ENCODE data around the gene LRRC55.

GRCh38 chr11:57178334-57178733, 3.4 kb upstream of the LRRC55 start:
- TF ChIP-seq CTCF (IDR thresholded peaks at IDR 0.05) (no peak), REST (IDR thresholded peaks at IDR 0.05; ENCODE audit: insufficient read depth in 1 of 2, low read depth in 2 of 2, low read length in 1 of 2) (no peak), TCF7L2 (IDR thresholded peaks at IDR 0.05; ENCODE audit: low read depth, low read length) (no peak), SIN3A (IDR thresholded peaks at IDR 0.05; ENCODE audit: borderline replicate concordance, insufficient read depth, low read depth, low read length) (no peak)
